Kidney epithelial cell (primary cell): ENCODE measurements around the gene GFRA1. TPM values are rescaled to one million over a fixed set of nuclear protein-coding genes. Genes with fewer than 3 reads are reported as not detected.

Experiments used
- DNase-seq: peaks from one replicate; pipeline ENCODE4 v3.0.0-alpha.2; 2010; ENCODE audit warnings: low read depth
- H3K27me3 ChIP-seq: 2 replicates; pipeline ENCODE4 v1.6.0; 2011; ENCODE audit warnings: low read length; ENCODE audit not compliant: control insufficient read depth, insufficient read depth
- H3K36me3 ChIP-seq: 2 replicates; pipeline ENCODE4 v1.5.1; 2011; ENCODE audit warnings: low read length; ENCODE audit not compliant: control insufficient read depth, insufficient read depth
- H3K4me3 ChIP-seq: 2 replicates; pipeline ENCODE4 v1.5.1; 2011; ENCODE audit warnings: low read depth, mild to moderate bottlenecking, control low read depth, low read length
- total RNA-seq: library from RNA; depleted of rRNA; stranded (reverse); fragments of >200 nt; gene quantifications from 2 replicates; pipeline ENCODE4 v1.2.3, GENCODE V29; 2015
- TF ChIP-seq, protein P1 (sequence below): IDR thresholded peaks from 2 replicates; pipeline ENCODE4 v1.5.1; 2011; ENCODE audit warnings: mild to moderate bottlenecking, moderate library complexity, low read length, control low read depth, inconsistent platforms; ENCODE audit not compliant: insufficient read depth, poor library complexity, severe bottlenecking

Gene GFRA1
- total RNA-seq, 1 donor from 2014 or later, result 1.6 TPM

GRCh38 chr10:116126954-116127695, 145.9 kb downstream of the GFRA1 start:
- H3K4me3 ChIP-seq, result no peak overlapping the region
- no peaks in the 10 kb centered on the region for H3K27me3 ChIP-seq
- H3K36me3 ChIP-seq, result no peaks in the 10 kb centered on the region
- no peak for DNase-seq
- TF ChIP-seq, protein P1, sequence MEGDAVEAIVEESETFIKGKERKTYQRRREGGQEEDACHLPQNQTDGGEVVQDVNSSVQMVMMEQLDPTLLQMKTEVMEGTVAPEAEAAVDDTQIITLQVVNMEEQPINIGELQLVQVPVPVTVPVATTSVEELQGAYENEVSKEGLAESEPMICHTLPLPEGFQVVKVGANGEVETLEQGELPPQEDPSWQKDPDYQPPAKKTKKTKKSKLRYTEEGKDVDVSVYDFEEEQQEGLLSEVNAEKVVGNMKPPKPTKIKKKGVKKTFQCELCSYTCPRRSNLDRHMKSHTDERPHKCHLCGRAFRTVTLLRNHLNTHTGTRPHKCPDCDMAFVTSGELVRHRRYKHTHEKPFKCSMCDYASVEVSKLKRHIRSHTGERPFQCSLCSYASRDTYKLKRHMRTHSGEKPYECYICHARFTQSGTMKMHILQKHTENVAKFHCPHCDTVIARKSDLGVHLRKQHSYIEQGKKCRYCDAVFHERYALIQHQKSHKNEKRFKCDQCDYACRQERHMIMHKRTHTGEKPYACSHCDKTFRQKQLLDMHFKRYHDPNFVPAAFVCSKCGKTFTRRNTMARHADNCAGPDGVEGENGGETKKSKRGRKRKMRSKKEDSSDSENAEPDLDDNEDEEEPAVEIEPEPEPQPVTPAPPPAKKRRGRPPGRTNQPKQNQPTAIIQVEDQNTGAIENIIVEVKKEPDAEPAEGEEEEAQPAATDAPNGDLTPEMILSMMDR, result no peak

DNA sequence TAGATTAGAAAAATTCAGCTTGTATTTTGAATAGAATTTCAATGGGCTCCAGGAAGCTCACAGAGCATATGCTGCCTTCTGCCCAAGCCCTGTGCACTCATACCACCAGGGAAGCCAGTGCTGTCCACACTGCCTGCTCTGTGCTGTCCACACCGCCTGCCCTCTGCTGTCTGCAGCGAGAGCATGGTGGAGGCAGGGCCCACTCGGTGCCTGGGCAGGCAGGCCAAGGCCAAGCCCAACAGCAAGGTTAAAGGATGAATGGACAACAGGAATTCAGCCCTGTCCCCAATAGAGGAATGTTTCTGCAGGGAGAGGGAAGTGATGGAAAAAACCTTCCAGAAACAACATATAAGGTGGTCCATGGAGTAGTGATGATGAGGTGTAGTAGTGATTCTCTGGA, 146.8 kb downstream of the GFRA1 start:
- Histone ChIP-seq H3K4me3 (no peak overlapping the region), H3K36me3 (no peaks in the 10 kb centered on the region), H3K27me3 (no peaks in the 10 kb centered on the region)
- TF ChIP-seq, protein P1, result no peak
- no peak for DNase-seq

DNA sequence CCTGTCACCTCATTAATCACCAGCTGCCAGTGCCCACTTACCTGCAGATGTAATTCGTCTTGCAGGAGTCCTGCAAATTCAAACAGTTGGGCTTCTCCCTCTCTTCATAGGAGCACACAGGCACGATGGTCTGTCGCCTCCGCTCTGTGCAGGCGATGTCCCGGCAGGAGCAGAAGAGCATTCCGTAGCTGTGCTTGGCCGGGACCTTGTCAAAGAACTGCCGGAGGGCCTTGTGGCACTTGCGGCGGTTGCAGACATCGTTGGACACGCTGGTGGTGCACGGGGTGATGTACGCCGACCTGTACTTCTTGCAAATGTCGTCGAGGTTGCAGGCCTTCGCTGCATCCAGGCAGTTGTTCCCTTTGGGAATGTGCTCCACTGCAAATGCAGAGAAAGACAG, 147.8 kb downstream of the GFRA1 start:
- H3K36me3 ChIP-seq, result no peaks in the 10 kb centered on the region
- DNase-seq, result no peak
- no peaks in the 10 kb centered on the region for H3K27me3 ChIP-seq
- TF ChIP-seq, protein P1, result no peak
- H3K4me3 ChIP-seq, result no peak overlapping the region

DNA sequence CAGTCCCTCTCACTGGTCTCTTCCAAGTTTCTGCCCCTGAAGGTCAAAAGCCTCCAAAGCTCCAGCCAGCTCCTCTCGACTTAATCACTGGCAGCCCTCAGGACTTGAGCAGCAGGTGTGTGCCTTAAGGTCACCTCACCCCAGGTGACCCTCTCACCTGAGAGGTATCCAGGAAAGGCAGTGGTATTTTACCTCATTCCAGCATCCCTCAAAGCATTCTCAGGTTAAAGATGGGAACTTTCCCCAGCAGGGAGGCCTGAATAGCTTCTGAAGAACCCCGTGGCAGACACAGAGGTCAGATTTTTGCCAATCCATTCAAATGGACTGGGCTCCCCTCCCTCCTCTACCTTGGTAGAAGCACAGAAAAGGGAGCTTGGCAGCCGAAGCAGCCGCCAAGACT, 148.2 kb downstream of the GFRA1 start:
- Histone ChIP-seq H3K4me3 (no peak overlapping the region), H3K36me3 (no peaks in the 10 kb centered on the region), H3K27me3 (no peaks in the 10 kb centered on the region)
- no peak for DNase-seq
- TF ChIP-seq, protein P1, result no peak

GRCh38 chr10:116122664-116123063, 150.3 kb downstream of the GFRA1 start:
- no peak for DNase-seq
- TF ChIP-seq, protein P1, result no peak
- no peak overlapping the region for H3K4me3 ChIP-seq
- H3K36me3 ChIP-seq, result no peaks in the 10 kb centered on the region
- no peaks in the 10 kb centered on the region for H3K27me3 ChIP-seq
